Spinal cord (tissue), 10 donors: ENCODE data around the gene PLA2G3. TPM values are rescaled to one million over a fixed set of nuclear protein-coding genes. Genes with fewer than 3 reads are reported as not detected.
A peak's percentile ranks its signal among the peaks of the same experiment; 100 is the strongest.

Source experiments
- DNase-seq, 6 donors: peaks; one replicate each; pipeline versions ENCODE4 v3.0.0 to v3.0.0-alpha.2; 2013 to 2015; ENCODE audit warnings: low spot score in 6 of 6, low read depth in 4 of 6
- H3K27ac ChIP-seq: one replicate; pipeline ENCODE4 v1.5.1; 2013; ENCODE audit warnings: low read depth, low read length, control low read depth
- H3K27me3 ChIP-seq: one replicate; pipeline ENCODE4 v1.6.1; 2013; ENCODE audit warnings: low read length; ENCODE audit not compliant: control insufficient read depth, insufficient read depth
- H3K36me3 ChIP-seq: one replicate; pipeline ENCODE4 v1.6.1; 2013; ENCODE audit warnings: low read length; ENCODE audit not compliant: control insufficient read depth, insufficient read depth
- H3K4me1 ChIP-seq: one replicate; pipeline ENCODE4 v1.6.1; 2013; ENCODE audit warnings: low read length; ENCODE audit not compliant: control insufficient read depth, insufficient read depth
- H3K4me3 ChIP-seq: one replicate; pipeline ENCODE4 v1.5.1; 2013; ENCODE audit warnings: low read depth, low read length, control low read depth
- H3K9me3 ChIP-seq: one replicate; pipeline ENCODE4 v1.6.1; 2013; ENCODE audit warnings: low read length; ENCODE audit not compliant: control insufficient read depth, insufficient read depth
- WGBS: methylation state at CpG from one replicate; pipeline ENCODE4 v1.1.5; 2013; ENCODE audit warnings: missing lambda C conversion rate; ENCODE audit not compliant: insufficient coverage; 5-methylcytosine and 5-hydroxymethylcytosine counted together
- polyA plus RNA-seq, 2 donors: library from polyadenylated mRNA; unstranded; fragments of 120-200 nt; gene quantifications; one replicate each; pipeline ENCODE4 v1.2.1, GENCODE V29; 2013; ENCODE audit not compliant: insufficient read length in 2 of 2
- total RNA-seq, 2 donors: library from RNA; depleted of rRNA in 1 of 2; stranded (reverse); fragments of 120-200 nt in 1 of 2; fragments of >200 nt in 1 of 2; gene quantifications; one replicate each; pipeline versions ENCODE4 v1.2.3 to v1.2.4, GENCODE V29; 2013 to 2014
- donor health status: healthy.

PLA2G3 gene
- total and polyA plus RNA-seq, 4 donors: 0.77 to 1.7 (median 1.2) TPM

- H3K4me3 ChIP-seq: no peak overlapping the region
- no peak overlapping the region for H3K27ac ChIP-seq
- peaks cover 20% of the 10 kb centered on the region for H3K4me1 ChIP-seq
- 41% methylated on average over 12 of the region's 19 CpGs for WGBS
- DNase-seq: no peak
- no peaks in the 10 kb centered on the region for H3K9me3 ChIP-seq
- H3K27me3 ChIP-seq: no peaks in the 10 kb centered on the region
- H3K36me3 ChIP-seq: peaks cover 24% of the 10 kb centered on the region
Observed at GRCh38 chr22:31127181-31127772, 13.0 kb downstream of the PLA2G3 start.

GRCh38 chr22:31126869-31127175 lies 13.5 kb downstream of the PLA2G3 start:
- H3K9me3 ChIP-seq: no peaks in the 10 kb centered on the region
- H3K27me3 ChIP-seq: no peaks in the 10 kb centered on the region
- H3K36me3 ChIP-seq: peaks cover 24% of the 10 kb centered on the region
- H3K4me3 ChIP-seq: no peak overlapping the region
- no peak overlapping the region for H3K27ac ChIP-seq
- peaks cover 23% of the 10 kb centered on the region for H3K4me1 ChIP-seq
- 79% methylated on average over 8 of the region's 13 CpGs for WGBS
- DNase-seq: no peak

- 87% methylated on average over 15 of the region's 22 CpGs for WGBS
- Histone ChIP-seq H3K4me3 (no peak overlapping the region), H3K27me3 (no peaks in the 10 kb centered on the region), H3K36me3 (peaks cover 24% of the 10 kb centered on the region), H3K9me3 (no peaks in the 10 kb centered on the region), H3K4me1 (peaks cover 23% of the 10 kb centered on the region), H3K27ac (no peak overlapping the region)
- no peak for DNase-seq
Observed at GRCh38 chr22:31126128-31126868, 14.0 kb downstream of the PLA2G3 start.

- Histone ChIP-seq H3K36me3 (peaks cover 24% of the 10 kb centered on the region), H3K4me1 (peaks cover 23% of the 10 kb centered on the region), H3K4me3 (no peak overlapping the region), H3K27me3 (no peaks in the 10 kb centered on the region), H3K27ac (no peak overlapping the region), H3K9me3 (no peaks in the 10 kb centered on the region)
- WGBS: 79% methylated on average over 9 of the region's 12 CpGs
- DNase-seq: no peak
Observed at GRCh38 chr22:31125521-31126117, 14.7 kb downstream of the PLA2G3 start.

- DNase-seq: no peak
- no peak overlapping the region for H3K4me3 ChIP-seq
- WGBS: 73% methylated on average over 14 of the region's 14 CpGs
Observed at GRCh38 chr22:31124811-31125465, 15.4 kb downstream of the PLA2G3 start.

GRCh38 chr22:31124290-31124689 lies 16.0 kb downstream of the PLA2G3 start:
- no peaks in the 10 kb centered on the region for H3K9me3 ChIP-seq
- peaks cover 23% of the 10 kb centered on the region for H3K4me1 ChIP-seq
- 88% methylated on average over 3 of the region's 3 CpGs for WGBS
- H3K36me3 ChIP-seq: peaks cover 24% of the 10 kb centered on the region
- no peak for DNase-seq
- H3K27me3 ChIP-seq: no peaks in the 10 kb centered on the region
- H3K27ac ChIP-seq: no peak overlapping the region
- H3K4me3 ChIP-seq: no peak overlapping the region

More at GRCh38 chr22:31124811-31125465, 15.4 kb downstream of the PLA2G3 start:
- H3K27ac ChIP-seq: no peak overlapping the region
- peaks cover 24% of the 10 kb centered on the region for H3K36me3 ChIP-seq
- no peaks in the 10 kb centered on the region for H3K9me3 ChIP-seq
- H3K27me3 ChIP-seq: no peaks in the 10 kb centered on the region
- peaks cover 23% of the 10 kb centered on the region for H3K4me1 ChIP-seq

- H3K27me3 ChIP-seq: no peaks in the 10 kb centered on the region
- 49% methylated on average over 4 of the region's 4 CpGs for WGBS
- DNase-seq: no peak
- peaks cover 22% of the 10 kb centered on the region for H3K36me3 ChIP-seq
- H3K9me3 ChIP-seq: no peaks in the 10 kb centered on the region
- peaks cover 23% of the 10 kb centered on the region for H3K4me1 ChIP-seq
- no peak overlapping the region for H3K27ac ChIP-seq
- H3K4me3 ChIP-seq: peak overlapping the region; percentile 52
Observed at GRCh38 chr22:31123292-31123602, 17.1 kb downstream of the PLA2G3 start.

GRCh38 chr22:31122532-31123291 lies 17.6 kb downstream of the PLA2G3 start, which contains the start of gene INPP5J:
Gene INPP5J (plus strand): TSS chr22:31122966. CDS start chr22:31123015, 49 bp downstream.
- no peak within 1 kb of the TSS for H3K27ac ChIP-seq
- no peaks in the 10 kb centered on the region for H3K9me3 ChIP-seq
- peak within 1 kb of the TSS; percentile 52 for H3K4me3 ChIP-seq
- H3K4me1 ChIP-seq: peaks cover 23% of the 10 kb centered on the region
- peak in 5 of 6 donors; percentile 42 to 93 (median 54) for DNase-seq
- H3K27me3 ChIP-seq: no peaks in the 10 kb centered on the region
- peaks cover 18% of the 10 kb centered on the region for H3K36me3 ChIP-seq
- WGBS: 11% methylated on average over 9 of the region's 10 CpGs

- Histone ChIP-seq H3K36me3 (peaks cover 18% of the 10 kb centered on the region), H3K27ac (no peak overlapping the region), H3K4me1 (peaks cover 23% of the 10 kb centered on the region), H3K4me3 (no peak overlapping the region), H3K9me3 (no peaks in the 10 kb centered on the region), H3K27me3 (no peaks in the 10 kb centered on the region)
- 92% methylated on average over 2 of the region's 2 CpGs for WGBS
- no peak for DNase-seq
Observed at GRCh38 chr22:31122196-31122531, 18.1 kb downstream of the PLA2G3 start.
